ENCODE measurements around the gene PRPF4.

Gene PRPF4

GRCh38 chr9:113238859-113239232 is 36.6 kb upstream of the PRPF4 start:
- TF ChIP-seq, protein P1, sequence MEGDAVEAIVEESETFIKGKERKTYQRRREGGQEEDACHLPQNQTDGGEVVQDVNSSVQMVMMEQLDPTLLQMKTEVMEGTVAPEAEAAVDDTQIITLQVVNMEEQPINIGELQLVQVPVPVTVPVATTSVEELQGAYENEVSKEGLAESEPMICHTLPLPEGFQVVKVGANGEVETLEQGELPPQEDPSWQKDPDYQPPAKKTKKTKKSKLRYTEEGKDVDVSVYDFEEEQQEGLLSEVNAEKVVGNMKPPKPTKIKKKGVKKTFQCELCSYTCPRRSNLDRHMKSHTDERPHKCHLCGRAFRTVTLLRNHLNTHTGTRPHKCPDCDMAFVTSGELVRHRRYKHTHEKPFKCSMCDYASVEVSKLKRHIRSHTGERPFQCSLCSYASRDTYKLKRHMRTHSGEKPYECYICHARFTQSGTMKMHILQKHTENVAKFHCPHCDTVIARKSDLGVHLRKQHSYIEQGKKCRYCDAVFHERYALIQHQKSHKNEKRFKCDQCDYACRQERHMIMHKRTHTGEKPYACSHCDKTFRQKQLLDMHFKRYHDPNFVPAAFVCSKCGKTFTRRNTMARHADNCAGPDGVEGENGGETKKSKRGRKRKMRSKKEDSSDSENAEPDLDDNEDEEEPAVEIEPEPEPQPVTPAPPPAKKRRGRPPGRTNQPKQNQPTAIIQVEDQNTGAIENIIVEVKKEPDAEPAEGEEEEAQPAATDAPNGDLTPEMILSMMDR (IDR thresholded peaks at IDR 0.05; ENCODE audit: borderline replicate concordance, extremely low read depth, low read length, poor library complexity, severe bottlenecking): no peak
- TF ChIP-seq EZH2 (IDR thresholded peaks at IDR 0.05; ENCODE audit: borderline replicate concordance, low read depth, low read length, severe bottlenecking): no peak
- ATAC-seq (ENCODE audit: insufficient read depth, low read depth) (no peak), DNase-seq (no peak)
- Histone ChIP-seq H3K27me3 (ENCODE audit: insufficient read depth, low read length, poor library complexity) (no peaks in the 10 kb centered on the region), H2AFZ (ENCODE audit: low read depth, low read length) (no peak overlapping the region), H3K4me3 (ENCODE audit: low read depth in 1 of 2, low read length in 2 of 2) (no peak overlapping the region), H3K9me3 (ENCODE audit: insufficient read depth, low read length, severe bottlenecking) (no peaks in the 10 kb centered on the region), H3K9ac (ENCODE audit: low read depth, low read length) (no peak overlapping the region), H3K27ac (ENCODE audit: low read length) (no peak overlapping the region), H3K79me2 (ENCODE audit: insufficient read depth, low read length) (no peaks in the 10 kb centered on the region; the same call in 1 of the 2 replicates), H3K4me2 (ENCODE audit: insufficient read depth, low read length) (no peak overlapping the region), H4K20me1 (ENCODE audit: insufficient read depth, low read length) (no peaks in the 10 kb centered on the region), H3K36me3 (ENCODE audit: insufficient read depth, low read length) (no peaks in the 10 kb centered on the region), H3K4me1 (ENCODE audit: insufficient read depth, low read length) (no peaks in the 10 kb centered on the region)

- Histone ChIP-seq H3K36me3 (ENCODE audit: insufficient read depth, low read length) (no peaks in the 10 kb centered on the region), H3K79me2 (ENCODE audit: insufficient read depth, low read length) (no peaks in the 10 kb centered on the region), H3K4me1 (ENCODE audit: insufficient read depth, low read length) (no peaks in the 10 kb centered on the region), H3K9me3 (ENCODE audit: insufficient read depth, low read length, severe bottlenecking) (no peaks in the 10 kb centered on the region), H3K27ac (ENCODE audit: low read length) (no peak overlapping the region), H3K4me2 (ENCODE audit: insufficient read depth, low read length) (no peak overlapping the region), H3K27me3 (ENCODE audit: insufficient read depth, low read length, poor library complexity) (no peaks in the 10 kb centered on the region), H3K9ac (ENCODE audit: low read depth, low read length) (no peak overlapping the region), H3K4me3 (ENCODE audit: low read depth in 1 of 2, low read length in 2 of 2) (no peak overlapping the region), H4K20me1 (ENCODE audit: insufficient read depth, low read length) (no peaks in the 10 kb centered on the region), H2AFZ (ENCODE audit: low read depth, low read length) (no peak overlapping the region)
- DNase-seq (no peak), ATAC-seq (ENCODE audit: insufficient read depth, low read depth) (no peak)
- no peak for TF ChIP-seq EZH2 (IDR thresholded peaks at IDR 0.05; ENCODE audit: borderline replicate concordance, low read depth, low read length, severe bottlenecking)
- TF ChIP-seq, protein P1 (IDR thresholded peaks at IDR 0.05; ENCODE audit: borderline replicate concordance, extremely low read depth, low read length, poor library complexity, severe bottlenecking): no peak
Observed at GRCh38 chr9:113241161-113241560, 34.3 kb upstream of the PRPF4 start.

DNA sequence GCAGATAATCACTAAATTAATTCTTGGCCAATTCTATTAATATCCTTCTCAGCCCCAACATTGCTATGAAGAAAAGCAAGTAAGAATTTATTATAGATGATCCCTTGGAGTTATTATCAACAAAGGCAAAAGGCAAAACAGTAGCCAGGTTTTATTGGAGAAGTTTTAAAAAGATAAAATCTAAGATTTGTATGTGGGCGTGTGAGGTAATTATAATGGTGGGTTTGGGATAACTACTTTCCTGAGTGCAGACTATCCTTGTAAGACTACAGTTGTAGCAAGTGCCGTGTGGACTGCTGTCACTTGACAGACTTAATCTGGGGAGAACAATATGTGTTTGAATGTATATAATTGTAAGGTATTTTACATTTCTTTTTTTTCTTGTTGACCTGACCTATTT is 30.9 kb upstream of the PRPF4 start:
- ATAC-seq (ENCODE audit: insufficient read depth, low read depth): no peak
- Histone ChIP-seq H2AFZ (ENCODE audit: low read depth, low read length) (no peak overlapping the region), H3K4me2 (ENCODE audit: insufficient read depth, low read length) (no peak overlapping the region), H3K27ac (ENCODE audit: low read length) (no peak overlapping the region), H3K9me3 (ENCODE audit: insufficient read depth, low read length, severe bottlenecking) (no peaks in the 10 kb centered on the region), H3K4me1 (ENCODE audit: insufficient read depth, low read length) (no peaks in the 10 kb centered on the region), H3K9ac (ENCODE audit: low read depth, low read length) (no peak overlapping the region), H3K36me3 (ENCODE audit: insufficient read depth, low read length) (no peaks in the 10 kb centered on the region), H3K79me2 (ENCODE audit: insufficient read depth, low read length) (no peaks in the 10 kb centered on the region), H4K20me1 (ENCODE audit: insufficient read depth, low read length) (no peaks in the 10 kb centered on the region), H3K27me3 (ENCODE audit: insufficient read depth, low read length, poor library complexity) (no peaks in the 10 kb centered on the region), H3K4me3 (ENCODE audit: low read depth in 1 of 2, low read length in 2 of 2) (no peak overlapping the region)
- no peak for TF ChIP-seq EZH2 (IDR thresholded peaks at IDR 0.05; ENCODE audit: borderline replicate concordance, low read depth, low read length, severe bottlenecking)
- TF ChIP-seq, protein P1 (IDR thresholded peaks at IDR 0.05; ENCODE audit: borderline replicate concordance, extremely low read depth, low read length, poor library complexity, severe bottlenecking): no peak
- no peak for DNase-seq

DNA sequence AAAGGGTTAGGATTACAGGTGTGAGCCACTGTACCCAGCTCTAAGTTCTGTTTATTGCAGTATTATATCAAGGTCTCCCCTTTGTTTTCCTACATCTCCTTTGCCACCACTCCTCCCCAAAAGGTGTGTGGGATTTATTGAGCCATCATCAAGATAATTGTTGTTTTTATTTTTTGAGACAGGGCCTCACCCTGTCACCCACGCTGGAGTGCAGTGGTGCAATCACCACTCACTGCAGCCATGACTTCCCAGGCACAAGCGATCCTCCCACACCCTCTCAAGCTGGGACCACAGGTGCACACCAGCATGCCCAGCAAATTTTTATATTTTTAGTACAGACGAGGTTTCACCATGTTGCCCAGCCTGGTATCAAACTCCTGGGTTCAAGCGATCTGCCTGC is 29.6 kb upstream of the PRPF4 start:
- Histone ChIP-seq H4K20me1 (ENCODE audit: insufficient read depth, low read length) (no peaks in the 10 kb centered on the region), H3K79me2 (ENCODE audit: insufficient read depth, low read length) (no peaks in the 10 kb centered on the region), H3K27ac (ENCODE audit: low read length) (no peak overlapping the region), H3K4me1 (ENCODE audit: insufficient read depth, low read length) (no peaks in the 10 kb centered on the region), H3K4me3 (ENCODE audit: low read depth in 1 of 2, low read length in 2 of 2) (no peak overlapping the region), H3K9ac (ENCODE audit: low read depth, low read length) (no peak overlapping the region), H3K36me3 (ENCODE audit: insufficient read depth, low read length) (no peaks in the 10 kb centered on the region), H3K9me3 (ENCODE audit: insufficient read depth, low read length, severe bottlenecking) (no peaks in the 10 kb centered on the region), H2AFZ (ENCODE audit: low read depth, low read length) (no peak overlapping the region), H3K27me3 (ENCODE audit: insufficient read depth, low read length, poor library complexity) (no peaks in the 10 kb centered on the region), H3K4me2 (ENCODE audit: insufficient read depth, low read length) (no peak overlapping the region)
- TF ChIP-seq EZH2 (IDR thresholded peaks at IDR 0.05; ENCODE audit: borderline replicate concordance, low read depth, low read length, severe bottlenecking): no peak
- TF ChIP-seq, protein P1 (IDR thresholded peaks at IDR 0.05; ENCODE audit: borderline replicate concordance, extremely low read depth, low read length, poor library complexity, severe bottlenecking): no peak
- ATAC-seq (ENCODE audit: insufficient read depth, low read depth) (no peak), DNase-seq (no peak)

All from DND-41 (cell line).